OCI-LY7 (cell line): ENCODE results near the gene SCFD2. TPM values are rescaled to one million over a fixed set of nuclear protein-coding genes. Genes with fewer than 3 reads are reported as not detected.

Experiments used
- BruUV-seq: library from RNA; stranded (reverse); fragments of 400-500 nt; replicated peaks from 2 replicates; lab custom pipeline; 2021; lab: Mats Ljungman, UMichigan
- CTCF ChIA-PET: fragments of 300-600 bp; sonication (Branson Sonifier 250); formaldehyde crosslinking; loops from one replicate; lab custom pipeline; 2022; ENCODE audit warnings: antibody characterized with exemption; ENCODE audit not compliant: unreplicated experiment; lab: Charles Lee
- POLR2A ChIA-PET: fragments of 300-600 bp; sonication (Branson Sonifier 250); formaldehyde crosslinking; loops from one replicate; lab custom pipeline; 2022; ENCODE audit warnings: antibody characterized with exemption; lab: Charles Lee
- DNase-seq: peaks from one replicate; pipeline ENCODE4 v3.0.0-alpha.2; 2015; ENCODE audit warnings: low spot score
- H2AFZ ChIP-seq: fragments of 200-600 bp; sonication (generic), shearing (Covaris generic); 2 replicates; pipeline ENCODE4 v1.6.1; 2014; ENCODE audit warnings: mild to moderate bottlenecking, antibody characterized with exemption, low read length, moderate library complexity
- H3K27ac ChIP-seq: fragments of 200-600 bp; sonication (generic); 2 replicates; pipeline ENCODE4 v1.5.1; 2014; ENCODE audit warnings: mixed run types, low read depth, mild to moderate bottlenecking, moderate library complexity, low read length, inconsistent platforms; ENCODE audit not compliant: poor library complexity, severe bottlenecking
- H3K36me3 ChIP-seq: fragments of 200-600 bp; sonication (generic); 2 replicates; pipeline ENCODE4 v1.6.1; 2014; ENCODE audit warnings: mild to moderate bottlenecking, antibody characterized with exemption, low read length, moderate library complexity, mixed read lengths; ENCODE audit not compliant: insufficient read depth
- H3K4me1 ChIP-seq: fragments of 200-600 bp; sonication (generic); 2 replicates; pipeline ENCODE4 v1.5.1; 2014; ENCODE audit warnings: mild to moderate bottlenecking, low read length; ENCODE audit not compliant: insufficient read depth, poor library complexity, severe bottlenecking
- H3K4me2 ChIP-seq: fragments of 200-600 bp; sonication (generic); 2 replicates; pipeline ENCODE4 v1.6.1; 2014; ENCODE audit warnings: mild to moderate bottlenecking, low read length
- H3K4me3 ChIP-seq: fragments of 200-600 bp; sonication (generic); 2 replicates; pipeline ENCODE4 v1.5.1; 2014; ENCODE audit warnings: mild to moderate bottlenecking, low read depth, low read length; ENCODE audit not compliant: poor library complexity, severe bottlenecking
- H3K79me2 ChIP-seq: fragments of 200-600 bp; sonication (generic); 2 replicates; pipeline ENCODE4 v1.6.1; 2016; ENCODE audit warnings: low read depth, mild to moderate bottlenecking, low read length, moderate library complexity, mixed read lengths; ENCODE audit not compliant: insufficient read depth
- H3K9me2 ChIP-seq: fragments of 200-600 bp; sonication (generic); 2 replicates; pipeline ENCODE4 v1.6.1; 2016; ENCODE audit warnings: mild to moderate bottlenecking, low read length, mixed read lengths; ENCODE audit not compliant: insufficient read depth
- H3K9me3 ChIP-seq: fragments of 200-600 bp; sonication (generic); 2 replicates; pipeline ENCODE4 v1.6.1; 2014; ENCODE audit warnings: mild to moderate bottlenecking, mixed run types, low read length, mixed read lengths
- H4K20me1 ChIP-seq: fragments of 200-600 bp; sonication (generic); 2 replicates; pipeline ENCODE4 v1.6.1; 2014; ENCODE audit warnings: mild to moderate bottlenecking, antibody characterized with exemption, low read length, moderate library complexity, mixed read lengths; ENCODE audit not compliant: insufficient read depth
- CTCF ChIP-seq: fragments of 200-600 bp; sonication (generic); conservative IDR thresholded peaks from 2 replicates; pipeline ENCODE4 v1.5.1; 2014; ENCODE audit warnings: mild to moderate bottlenecking, antibody characterized with exemption, low read length, moderate library complexity, mixed read lengths
- EZH2phosphoT487 ChIP-seq: fragments of 200-600 bp; sonication (generic); IDR thresholded peaks from 2 replicates; pipeline ENCODE4 v1.6.1; 2018; ENCODE audit warnings: low read depth, borderline replicate concordance, mild to moderate bottlenecking, mixed run types, antibody characterized with exemption, low read length, moderate library complexity, mixed read lengths
- intact Hi-C: fragments of 100-400 bp; cut with micrococcal nuclease; formaldehyde crosslinking; loops from one replicate; pipeline ENCODE4 v1.10.0; 2022; ENCODE audit not compliant: unreplicated experiment
- total RNA-seq, 2 experiments: library from RNA; depleted of rRNA in 1 of 2; stranded (reverse); fragments of >200 nt in 1 of 2; shearing (Covaris generic) in 1 of 2; gene quantifications; 2 replicates each; pipeline ENCODE4 v1.2.3, GENCODE V29; 2014 to 2022

SCFD2 gene
- total RNA-seq, 2 experiments from 2014 or later = 27.2 to 52.0 TPM

DNA sequence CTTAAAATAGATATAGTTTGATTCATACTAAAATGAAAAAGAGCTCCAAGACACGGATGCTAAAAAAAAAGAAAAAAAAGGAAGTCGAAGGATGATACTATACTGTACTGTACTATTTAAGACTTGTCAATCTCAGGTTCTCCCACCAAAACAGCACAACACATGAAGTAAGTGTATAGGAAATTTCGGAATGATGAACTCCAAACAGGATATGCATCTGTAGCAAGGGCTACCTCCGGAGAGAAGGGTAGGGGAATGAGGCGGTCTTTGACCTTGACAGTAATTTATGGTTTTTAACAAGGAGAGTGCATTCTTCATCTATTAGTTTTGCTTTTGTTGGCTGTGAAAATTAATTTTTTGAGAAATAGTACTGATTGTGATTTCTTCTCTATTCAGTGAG is 11.0 kb upstream of the SCFD2 start:
- intact Hi-C loops = loop anchor here (1.0 kb wide), 1 partner anchor 11 kb away; the partner anchor contains the start of gene SCFD2
- Histone ChIP-seq H3K4me3 (peak overlapping the region; percentile 98), H4K20me1 (peaks cover 21% of the 10 kb centered on the region), H2AFZ (peak overlapping the region; percentile 99), H3K36me3 (peaks cover 27% of the 10 kb centered on the region), H3K27ac (peak overlapping the region; percentile 30), H3K4me2 (peak overlapping the region; percentile 83), H3K9me3 (no peaks in the 10 kb centered on the region), H3K79me2 (peaks cover 43% of the 10 kb centered on the region), H3K9me2 (no peaks in the 10 kb centered on the region), H3K4me1 (peaks cover 24% of the 10 kb centered on the region)
- TF ChIP-seq CTCF = no peak
- TF ChIP-seq EZH2phosphoT487 = no peak
- ChIA-PET POLR2A (interaction anchor here (0.7 to 1.9 kb wide), 3 partner anchors 9 to 14 kb away, joined by 3 to 6 read pairs (median 3); no protein-coding TSS in a partner anchor), CTCF (no interaction called here)
- TSS peak; percentile 93 for BruUV-seq
- no peak for DNase-seq

DNA sequence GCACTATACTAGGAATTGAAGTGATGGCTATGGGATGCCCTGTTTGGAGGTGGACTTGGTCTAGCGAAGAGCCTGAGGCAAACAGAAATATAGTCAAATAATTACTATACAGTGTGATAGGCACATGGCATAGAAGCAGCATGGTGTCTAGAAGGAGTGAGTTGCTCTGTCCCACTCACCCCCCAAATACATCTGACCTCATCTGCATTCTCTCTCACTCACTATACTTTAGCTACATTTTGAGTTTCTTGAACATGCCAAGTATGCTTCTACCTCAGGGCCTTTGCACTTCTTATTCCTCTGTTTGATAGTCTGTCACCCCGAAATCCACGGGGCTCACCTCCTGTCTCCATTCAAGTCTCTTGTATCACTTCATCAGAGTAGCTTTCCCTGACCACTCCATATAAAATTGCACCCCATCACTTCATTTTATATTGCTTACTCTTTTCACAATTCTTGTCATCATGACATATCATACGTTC is 9.0 kb upstream of the SCFD2 start:
- H3K9me2 ChIP-seq = no peaks in the 10 kb centered on the region
- POLR2A ChIA-PET = interaction anchor here (1.1 kb wide), 1 partner anchor 8 kb away, joined by 4 read pairs; no protein-coding TSS in a partner anchor
- DNase-seq = no peak
- H4K20me1 ChIP-seq = peaks cover 17% of the 10 kb centered on the region
- peaks cover 9% of the 10 kb centered on the region for H3K36me3 ChIP-seq
- peaks cover 16% of the 10 kb centered on the region for H3K4me1 ChIP-seq
- H3K4me2 ChIP-seq = no peak overlapping the region
- H3K4me3 ChIP-seq = no peak overlapping the region
- no peak overlapping the region for H2AFZ ChIP-seq
- intact Hi-C loops = no loop called here
- no peak overlapping the region for H3K27ac ChIP-seq
- H3K9me3 ChIP-seq = no peaks in the 10 kb centered on the region
- no TSS peak for BruUV-seq
- no peak for TF ChIP-seq CTCF
- TF ChIP-seq EZH2phosphoT487 = no peak
- CTCF ChIA-PET = interaction anchor here (1.4 kb wide), 1 partner anchor 14 kb away, joined by 4 read pairs; no protein-coding TSS in a partner anchor
- peaks cover 22% of the 10 kb centered on the region for H3K79me2 ChIP-seq

GRCh38 chr4:53371843-53372521 is 6.1 kb upstream of the SCFD2 start:
- no peak for TF ChIP-seq CTCF
- no peak for TF ChIP-seq EZH2phosphoT487
- H3K4me2 ChIP-seq = no peak overlapping the region
- intact Hi-C loops = no loop called here
- no peaks in the 10 kb centered on the region for H3K9me2 ChIP-seq
- no peaks in the 10 kb centered on the region for H3K79me2 ChIP-seq
- CTCF ChIA-PET = no interaction called here
- no peaks in the 10 kb centered on the region for H3K9me3 ChIP-seq
- no peak for DNase-seq
- peaks cover 24% of the 10 kb centered on the region for H3K4me1 ChIP-seq
- H3K4me3 ChIP-seq = no peak overlapping the region
- POLR2A ChIA-PET = interaction anchor here (0.5 to 2.0 kb wide), 2 partner anchors 9 to 83 kb away, joined by 3 to 6 read pairs; no protein-coding TSS in a partner anchor
- H4K20me1 ChIP-seq = no peaks in the 10 kb centered on the region
- H2AFZ ChIP-seq = no peak overlapping the region
- no peaks in the 10 kb centered on the region for H3K36me3 ChIP-seq
- H3K27ac ChIP-seq = no peak overlapping the region
- BruUV-seq = no TSS peak
